Chondrocyte (in vitro differentiated cells): ENCODE data around the gene ACSM6. TPM values are rescaled to one million over a fixed set of nuclear protein-coding genes. Genes with fewer than 3 reads are reported as not detected.

Source experiments
- DNase-seq: peaks from one replicate; pipeline ENCODE4 v3.0.0; 2021; ENCODE audit warnings: mixed read lengths, low spot score
- H3K27ac Mint-ChIP-seq: one replicate; pipeline ENCODE4 v1.8.0; 2021; ENCODE audit warnings: mild to moderate bottlenecking, moderate library complexity, mixed read lengths; ENCODE audit not compliant: unreplicated experiment
- H3K27me3 Mint-ChIP-seq: 2 replicates; pipeline ENCODE4 v1.8.0; 2021; ENCODE audit warnings: low read depth, mixed read lengths
- H3K36me3 Mint-ChIP-seq: 2 replicates; pipeline ENCODE4 v1.8.0; 2021; ENCODE audit warnings: low read depth, mixed read lengths
- H3K4me1 Mint-ChIP-seq: 2 replicates; pipeline ENCODE4 v1.8.0; 2021; ENCODE audit warnings: low read depth, mild to moderate bottlenecking, mixed read lengths
- H3K4me3 Mint-ChIP-seq: one replicate; pipeline ENCODE4 v1.8.0; 2021; ENCODE audit warnings: mild to moderate bottlenecking, moderate library complexity, mixed read lengths; ENCODE audit not compliant: unreplicated experiment
- H3K9me3 Mint-ChIP-seq: 2 replicates; pipeline ENCODE4 v1.8.0; 2021; ENCODE audit warnings: low read depth, mixed read lengths
- CTCF ChIP-seq: fragments of 200-600 bp; sonication (generic); IDR thresholded peaks from 2 replicates; pipeline ENCODE4 v1.5.0; 2021; ENCODE audit warnings: antibody characterized with exemption, mild to moderate bottlenecking, moderate library complexity
- total RNA-seq: library from RNA; stranded (reverse); gene quantifications from 3 replicates; pipeline ENCODE4 v1.2.1, GENCODE V29; 2021

The ACSM6 gene
- total RNA-seq, 1 donor from 2014 or later: not detected

DNA sequence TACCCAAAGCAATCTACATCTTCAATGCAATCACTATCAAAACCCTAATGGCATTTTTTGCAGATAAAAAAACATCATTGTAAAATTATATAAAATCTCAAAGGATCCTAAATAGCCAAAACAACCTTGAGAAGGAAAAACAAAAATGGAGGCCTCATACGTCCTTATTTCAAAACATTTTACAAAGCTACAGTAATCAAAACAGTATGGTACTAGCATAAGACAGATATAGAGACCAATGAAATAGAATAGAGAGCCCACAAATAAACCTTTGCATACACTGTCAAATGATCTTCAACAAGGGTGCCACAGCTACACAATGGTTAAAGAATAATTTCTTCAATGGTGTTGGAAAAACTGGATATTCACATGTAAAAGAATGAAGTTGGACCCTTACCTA lies 62.2 kb downstream of the ACSM6 start:
- Mint-ChIP-seq H3K27me3 (no peaks in the 10 kb centered on the region), H3K4me3 (no peak overlapping the region), H3K27ac (no peak overlapping the region), H3K9me3 (no peaks in the 10 kb centered on the region), H3K4me1 (peaks cover 28% of the 10 kb centered on the region), H3K36me3 (peaks cover 19% of the 10 kb centered on the region)
- DNase-seq: no peak
- TF ChIP-seq CTCF: no peak

- H3K27ac Mint-ChIP-seq: no peak overlapping the region
- H3K4me3 Mint-ChIP-seq: no peak overlapping the region
- H3K36me3 Mint-ChIP-seq: peaks cover 19% of the 10 kb centered on the region
- peaks cover 37% of the 10 kb centered on the region for H3K4me1 Mint-ChIP-seq
- H3K9me3 Mint-ChIP-seq: no peaks in the 10 kb centered on the region
- no peak for DNase-seq
- H3K27me3 Mint-ChIP-seq: no peaks in the 10 kb centered on the region
- no peak for TF ChIP-seq CTCF
These were observed 63.8 kb downstream of the ACSM6 start for GRCh38 chr10:95257849-95258248.

GRCh38 chr10:95260397-95260881 lies 66.4 kb downstream of the ACSM6 start:
- no peaks in the 10 kb centered on the region for H3K9me3 Mint-ChIP-seq
- no peaks in the 10 kb centered on the region for H3K27me3 Mint-ChIP-seq
- DNase-seq: no peak
- peak overlapping the region; percentile 99 for H3K27ac Mint-ChIP-seq
- H3K4me1 Mint-ChIP-seq: peaks cover 53% of the 10 kb centered on the region
- TF ChIP-seq CTCF: no peak
- H3K4me3 Mint-ChIP-seq: peak overlapping the region; percentile 54
- H3K36me3 Mint-ChIP-seq: peaks cover 28% of the 10 kb centered on the region

DNA sequence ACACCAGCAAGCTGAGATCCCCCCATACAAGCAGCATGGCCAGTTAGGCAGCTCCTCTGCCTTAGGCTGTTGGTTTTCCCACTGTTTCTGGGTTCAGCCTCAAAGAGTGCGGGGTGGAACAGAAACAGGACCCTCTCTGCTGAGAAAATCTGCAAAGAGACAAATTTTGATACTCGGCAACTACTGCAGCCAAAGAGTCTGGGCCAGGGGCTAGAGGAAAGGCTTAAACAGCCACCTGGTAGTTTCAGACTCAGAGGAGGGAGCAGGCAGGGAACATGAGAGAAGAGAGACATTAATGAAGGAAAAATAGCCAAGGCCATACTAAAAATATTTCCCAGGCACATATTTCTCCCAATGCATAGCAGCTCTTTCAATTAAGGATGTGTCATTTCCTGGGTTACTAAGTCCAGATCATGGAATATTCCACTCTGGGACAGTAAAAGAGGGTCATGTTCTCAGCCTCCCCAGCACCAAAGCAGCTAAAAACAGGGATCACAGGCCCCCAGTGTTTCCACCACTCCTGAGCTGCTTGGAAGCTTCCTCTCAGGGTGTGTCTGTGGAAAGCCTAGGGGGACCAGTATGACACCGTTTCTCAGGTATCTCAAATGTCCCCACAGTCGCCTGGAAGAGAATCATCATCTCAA lies 67.0 kb downstream of the ACSM6 start:
- Mint-ChIP-seq H3K27ac (peak overlapping the region; percentile 99), H3K4me1 (peaks cover 53% of the 10 kb centered on the region), H3K9me3 (no peaks in the 10 kb centered on the region), H3K27me3 (no peaks in the 10 kb centered on the region), H3K36me3 (peaks cover 24% of the 10 kb centered on the region), H3K4me3 (peak overlapping the region; percentile 54)
- no peak for DNase-seq
- no peak for TF ChIP-seq CTCF

GRCh38 chr10:95261926-95262325 lies 67.9 kb downstream of the ACSM6 start:
- Mint-ChIP-seq H3K9me3 (no peaks in the 10 kb centered on the region), H3K27ac (peak overlapping the region; percentile 99), H3K27me3 (no peaks in the 10 kb centered on the region), H3K4me1 (peaks cover 61% of the 10 kb centered on the region), H3K36me3 (peaks cover 27% of the 10 kb centered on the region), H3K4me3 (no peak overlapping the region)
- no peak for TF ChIP-seq CTCF
- DNase-seq: no peak
